Neural progenitor cell (in vitro differentiated cells): ENCODE data around the gene RALGAPA2. TPM values are rescaled to one million over a fixed set of nuclear protein-coding genes. Genes with fewer than 3 reads are reported as not detected.

Experiments
- DNase-seq: peaks from one replicate; pipeline ENCODE4 v3.0.0-alpha.2; 2016; ENCODE audit warnings: low spot score
- H2AFZ ChIP-seq: fragments of 200-600 bp; sonication (generic); replicated peaks from 2 replicates; pipeline ENCODE4 v1.6.1; 2016; ENCODE audit warnings: antibody characterized with exemption
- H3F3A ChIP-seq: fragments of 200-600 bp; sonication (generic); 2 replicates; pipeline ENCODE4 v1.6.1; 2016; ENCODE audit warnings: antibody characterized with exemption, low read depth
- H3K27ac ChIP-seq: fragments of 200-600 bp; sonication (generic); 2 replicates; pipeline ENCODE4 v1.5.1; 2016; ENCODE audit warnings: mild to moderate bottlenecking
- H3K27me3 ChIP-seq: fragments of 200-600 bp; sonication (generic); 2 replicates; pipeline ENCODE4 v1.6.1; 2016; ENCODE audit warnings: mild to moderate bottlenecking, moderate library complexity
- H3K36me3 ChIP-seq: fragments of 200-600 bp; sonication (generic); 2 replicates; pipeline ENCODE4 v1.5.1; 2016
- H3K4me1 ChIP-seq: fragments of 200-600 bp; sonication (generic); 2 replicates; pipeline ENCODE4 v1.6.1; 2016; ENCODE audit warnings: mixed run types
- H3K4me2 ChIP-seq: fragments of 200-600 bp; sonication (generic); 2 replicates; pipeline ENCODE4 v1.6.1; 2016
- H3K4me3 ChIP-seq: fragments of 200-600 bp; sonication (generic); 2 replicates; pipeline ENCODE4 v1.5.1; 2016
- H3K79me2 ChIP-seq: fragments of 200-600 bp; sonication (generic); 2 replicates; pipeline ENCODE4 v1.6.1; 2016; ENCODE audit warnings: low read depth
- H3K9ac ChIP-seq: fragments of 200-600 bp; sonication (generic); 2 replicates; pipeline ENCODE4 v1.6.1; 2016
- H3K9me3 ChIP-seq: fragments of 200-600 bp; sonication (generic); 2 replicates; pipeline ENCODE4 v1.5.1; 2016; ENCODE audit warnings: low read depth
- H4K20me1 ChIP-seq: fragments of 200-600 bp; sonication (generic); 2 replicates; pipeline ENCODE4 v1.6.1; 2016; ENCODE audit warnings: low read depth
- H3K27ac Mint-ChIP-seq: 3 replicates; pipeline ENCODE4 v1.8.0; 2021; ENCODE audit warnings: mixed read lengths
- H3K27me3 Mint-ChIP-seq: 2 replicates; pipeline ENCODE4 v1.8.0; 2022; ENCODE audit warnings: low read depth, mild to moderate bottlenecking, inconsistent platforms, moderate library complexity, mixed read lengths; ENCODE audit not compliant: insufficient read depth
- H3K36me3 Mint-ChIP-seq: 3 replicates; pipeline ENCODE4 v1.8.0; 2021; ENCODE audit warnings: mixed read lengths
- H3K4me1 Mint-ChIP-seq: 3 replicates; pipeline ENCODE4 v1.8.0; 2021; ENCODE audit warnings: mixed read lengths
- H3K4me3 Mint-ChIP-seq: 3 replicates; pipeline ENCODE4 v1.8.0; 2021; ENCODE audit warnings: mild to moderate bottlenecking, moderate library complexity, mixed read lengths
- H3K9me3 Mint-ChIP-seq: 3 replicates; pipeline ENCODE4 v1.8.0; 2020; ENCODE audit warnings: mixed read lengths
- EZH2 ChIP-seq: fragments of 200-600 bp; sonication (generic); IDR thresholded peaks from 2 replicates; pipeline ENCODE4 v1.6.1; 2017; ENCODE audit warnings: antibody characterized with exemption, mild to moderate bottlenecking, moderate library complexity
- EZH2phosphoT487 ChIP-seq: fragments of 200-600 bp; sonication (generic); IDR thresholded peaks from 2 replicates; pipeline ENCODE4 v1.6.1; 2017; ENCODE audit warnings: antibody characterized with exemption
- total RNA-seq: library from RNA; depleted of rRNA; stranded (reverse); fragments of >200 nt; gene quantifications from 2 replicates; pipeline ENCODE4 v1.2.3, GENCODE V29; 2015; ENCODE audit warnings: low replicate concordance
- TF ChIP-seq, protein P1 (sequence below): fragments of 200-600 bp; sonication (generic); IDR thresholded peaks from 2 replicates; pipeline ENCODE4 v1.5.1; 2017; ENCODE audit warnings: antibody characterized with exemption, mild to moderate bottlenecking

RALGAPA2 gene
- total RNA-seq, 1 donor from 2014 or later = 25.9 TPM

DNA sequence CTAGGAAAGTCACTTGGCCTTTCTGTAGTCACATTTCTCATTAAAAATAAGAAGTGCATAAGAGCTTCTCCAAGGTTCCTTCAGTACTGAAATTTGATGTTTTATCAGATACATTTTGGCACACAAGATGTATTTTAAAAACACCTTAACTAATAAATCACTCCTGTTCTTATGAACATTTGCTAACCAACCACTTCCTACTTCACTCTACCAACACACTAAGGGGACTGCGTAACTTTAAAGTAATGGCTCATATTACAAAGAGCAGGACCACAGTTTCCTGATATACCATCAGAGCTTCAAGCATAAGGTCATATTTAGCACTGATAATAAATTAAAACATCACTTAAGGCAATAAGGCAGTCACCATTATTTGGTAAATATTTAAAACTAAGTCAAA lies 104.4 kb downstream of the RALGAPA2 start:
- Mint-ChIP-seq H3K4me1 (no peaks in the 10 kb centered on the region), H3K36me3 (peaks cover 7% of the 10 kb centered on the region), H3K4me3 (no peak overlapping the region), H3K27me3 (no peaks in the 10 kb centered on the region), H3K9me3 (no peaks in the 10 kb centered on the region), H3K27ac (no peak overlapping the region)
- no peaks in the 10 kb centered on the region for H3K9me3 ChIP-seq
- H3K9ac ChIP-seq = no peak overlapping the region
- no peaks in the 10 kb centered on the region for H3K4me1 ChIP-seq
- no peaks in the 10 kb centered on the region for H3K36me3 ChIP-seq
- H2AFZ ChIP-seq = no peak overlapping the region
- no peak overlapping the region for H3K4me3 ChIP-seq
- DNase-seq = no peak
- H3K27ac ChIP-seq = no peak overlapping the region
- no peak overlapping the region for H3K4me2 ChIP-seq
- H3F3A ChIP-seq = no peaks in the 10 kb centered on the region
- no peaks in the 10 kb centered on the region for H3K79me2 ChIP-seq
- H4K20me1 ChIP-seq = no peaks in the 10 kb centered on the region
- H3K27me3 ChIP-seq = no peaks in the 10 kb centered on the region
- TF ChIP-seq EZH2phosphoT487 (no peak), EZH2 (no peak)
- TF ChIP-seq, protein P1, sequence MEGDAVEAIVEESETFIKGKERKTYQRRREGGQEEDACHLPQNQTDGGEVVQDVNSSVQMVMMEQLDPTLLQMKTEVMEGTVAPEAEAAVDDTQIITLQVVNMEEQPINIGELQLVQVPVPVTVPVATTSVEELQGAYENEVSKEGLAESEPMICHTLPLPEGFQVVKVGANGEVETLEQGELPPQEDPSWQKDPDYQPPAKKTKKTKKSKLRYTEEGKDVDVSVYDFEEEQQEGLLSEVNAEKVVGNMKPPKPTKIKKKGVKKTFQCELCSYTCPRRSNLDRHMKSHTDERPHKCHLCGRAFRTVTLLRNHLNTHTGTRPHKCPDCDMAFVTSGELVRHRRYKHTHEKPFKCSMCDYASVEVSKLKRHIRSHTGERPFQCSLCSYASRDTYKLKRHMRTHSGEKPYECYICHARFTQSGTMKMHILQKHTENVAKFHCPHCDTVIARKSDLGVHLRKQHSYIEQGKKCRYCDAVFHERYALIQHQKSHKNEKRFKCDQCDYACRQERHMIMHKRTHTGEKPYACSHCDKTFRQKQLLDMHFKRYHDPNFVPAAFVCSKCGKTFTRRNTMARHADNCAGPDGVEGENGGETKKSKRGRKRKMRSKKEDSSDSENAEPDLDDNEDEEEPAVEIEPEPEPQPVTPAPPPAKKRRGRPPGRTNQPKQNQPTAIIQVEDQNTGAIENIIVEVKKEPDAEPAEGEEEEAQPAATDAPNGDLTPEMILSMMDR = no peak

DNA sequence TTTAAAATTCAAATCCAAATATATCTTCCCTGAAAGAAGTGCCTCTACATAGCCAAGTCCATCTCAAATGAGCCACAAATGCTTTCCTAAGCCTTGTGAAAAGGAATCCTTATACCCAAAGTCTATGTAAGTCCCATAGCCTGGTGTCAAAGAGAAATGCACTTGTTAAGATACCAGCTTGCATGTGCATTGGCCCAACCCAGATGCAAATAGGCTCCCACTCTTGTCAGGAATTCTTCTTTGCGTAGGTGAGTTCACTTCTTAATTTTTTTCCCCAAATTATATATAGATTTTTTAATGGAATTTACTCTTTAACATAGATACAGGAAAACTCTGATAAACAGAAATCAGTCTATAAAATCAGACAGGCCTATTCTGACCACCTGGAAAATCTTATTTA lies 105.6 kb downstream of the RALGAPA2 start:
- H3K27me3 Mint-ChIP-seq = no peaks in the 10 kb centered on the region
- no peaks in the 10 kb centered on the region for H3K9me3 Mint-ChIP-seq
- no peak overlapping the region for H3K27ac ChIP-seq

DNA sequence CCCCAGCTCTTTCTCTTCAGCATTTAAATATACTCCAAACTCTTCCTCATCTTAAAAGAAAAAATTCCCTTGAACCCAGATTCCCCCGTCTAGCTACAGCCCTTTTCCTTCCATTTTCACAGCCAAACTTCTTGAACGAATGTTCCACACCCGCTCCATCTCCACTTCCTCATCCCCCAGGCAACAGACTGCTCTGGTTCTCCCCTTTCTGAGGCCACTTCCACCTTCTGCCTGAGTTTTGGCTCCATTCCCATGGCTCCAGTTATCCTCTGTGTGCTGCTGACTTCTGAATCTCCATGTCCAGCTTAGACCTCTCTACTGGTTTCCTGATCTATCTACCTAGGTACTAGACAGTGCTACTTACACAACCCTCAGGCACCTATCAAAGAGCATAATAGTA lies 106.4 kb downstream of the RALGAPA2 start:
- Histone ChIP-seq H3K36me3 (no peaks in the 10 kb centered on the region), H3K27ac (no peak overlapping the region), H3K79me2 (no peaks in the 10 kb centered on the region), H3K9ac (no peak overlapping the region), H2AFZ (no peak overlapping the region), H3K4me1 (no peaks in the 10 kb centered on the region), H3F3A (no peaks in the 10 kb centered on the region), H3K4me2 (no peak overlapping the region), H3K27me3 (no peaks in the 10 kb centered on the region), H3K9me3 (no peaks in the 10 kb centered on the region), H3K4me3 (no peak overlapping the region), H4K20me1 (no peaks in the 10 kb centered on the region)
- Mint-ChIP-seq H3K27ac (no peak overlapping the region), H3K9me3 (no peaks in the 10 kb centered on the region), H3K4me1 (no peaks in the 10 kb centered on the region), H3K27me3 (no peaks in the 10 kb centered on the region), H3K4me3 (no peak overlapping the region), H3K36me3 (peaks cover 7% of the 10 kb centered on the region)
- DNase-seq = no peak
- TF ChIP-seq, protein P1 = no peak
- TF ChIP-seq EZH2 (no peak), EZH2phosphoT487 (no peak)

More for the DNA sequence above, 105.6 kb downstream of the RALGAPA2 start:
- TF ChIP-seq EZH2phosphoT487 (no peak), EZH2 (no peak)
- TF ChIP-seq, protein P1 = no peak
- Mint-ChIP-seq H3K36me3 (peaks cover 7% of the 10 kb centered on the region), H3K27ac (no peak overlapping the region), H3K4me3 (no peak overlapping the region), H3K4me1 (no peaks in the 10 kb centered on the region)
- no peaks in the 10 kb centered on the region for H3F3A ChIP-seq
- H3K36me3 ChIP-seq = no peaks in the 10 kb centered on the region
- H3K4me2 ChIP-seq = no peak overlapping the region
- H3K27me3 ChIP-seq = no peaks in the 10 kb centered on the region
- no peak for DNase-seq
- no peaks in the 10 kb centered on the region for H3K79me2 ChIP-seq
- no peaks in the 10 kb centered on the region for H3K4me1 ChIP-seq
- H2AFZ ChIP-seq = no peak overlapping the region
- H4K20me1 ChIP-seq = no peaks in the 10 kb centered on the region
- no peak overlapping the region for H3K4me3 ChIP-seq
- no peaks in the 10 kb centered on the region for H3K9me3 ChIP-seq
- no peak overlapping the region for H3K9ac ChIP-seq
